ENCODE results near the gene STMN3. TPM values are rescaled to one million over a fixed set of nuclear protein-coding genes. Genes with fewer than 3 reads are reported as not detected.

Gene STMN3
- total and polyA plus RNA-seq, 4 donors = 13.6 to 20.9 (median 17.0) TPM

DNA sequence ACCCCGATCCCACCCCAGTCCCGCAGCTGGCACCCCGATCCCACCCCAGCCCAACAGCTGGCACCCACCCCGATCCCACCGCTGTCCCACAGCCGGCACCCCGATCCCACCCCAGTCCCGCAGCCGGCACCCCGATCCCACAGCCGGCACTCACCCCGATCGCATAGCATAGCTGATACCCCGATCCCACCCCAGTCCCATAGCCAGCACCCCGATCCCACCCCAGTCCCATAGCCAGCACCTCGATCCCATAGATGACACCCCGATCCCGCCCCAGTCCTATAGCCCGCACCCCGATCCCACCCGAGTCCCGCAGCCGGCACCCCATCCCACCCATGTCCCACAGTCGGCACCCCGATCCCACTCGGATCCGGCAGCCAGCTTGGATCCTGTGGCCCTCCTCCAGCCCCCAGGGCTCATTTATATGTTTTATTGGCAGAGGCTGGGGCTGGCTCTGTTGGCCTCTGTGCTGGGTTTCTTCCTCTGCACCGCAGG lies 25.4 kb downstream of the STMN3 start:
- peaks cover 0 to 18% (median 2%) of the 10 kb centered on the region in 5 donors for H3K4me1 ChIP-seq (ENCODE audit: control insufficient read depth in 5 of 5, insufficient read depth in 5 of 5, low read length in 5 of 5)
- no peaks in the 10 kb centered on the region for H3K27me3 ChIP-seq (ENCODE audit: control insufficient read depth in 3 of 3, insufficient read depth in 3 of 3, low read length in 2 of 3)
- H3K27ac ChIP-seq (ENCODE audit: low read depth in 1 of 2, low read length in 1 of 2) = peak overlapping the region; percentile 97 to 100

DNA sequence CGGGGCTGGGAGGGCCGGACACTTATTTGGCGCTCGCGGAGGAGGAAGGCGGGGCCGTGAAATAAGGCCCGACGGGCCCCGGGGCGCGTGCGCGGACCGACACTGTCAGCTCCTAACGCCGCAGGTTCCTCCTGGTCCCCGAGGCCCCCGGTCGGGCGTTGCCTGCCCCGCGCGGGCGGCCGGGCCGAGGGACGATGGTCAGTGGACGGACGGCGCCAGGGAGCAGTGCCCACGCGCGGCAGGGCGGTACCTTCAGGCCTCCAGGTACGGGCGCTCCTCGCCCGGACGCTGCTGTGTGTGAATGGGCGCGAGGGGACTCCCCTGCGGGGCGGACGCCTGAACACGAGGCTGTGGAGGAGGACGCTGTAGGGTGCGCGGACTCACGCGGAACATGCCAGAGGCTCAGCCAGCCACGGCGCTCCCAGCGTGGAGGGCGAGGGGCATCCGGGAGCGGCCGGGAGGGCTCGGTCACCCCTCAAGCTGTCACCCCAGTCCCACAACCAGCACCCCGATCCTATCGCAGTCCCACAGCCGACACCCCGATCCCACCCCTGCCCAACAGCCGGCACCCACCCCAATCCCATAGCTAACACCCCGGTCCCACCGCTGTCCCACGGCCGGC lies 26.0 kb downstream of the STMN3 start:
- 0% methylated on average over 56 to 68 of the region's 68 CpGs for WGBS, 2 donors
- Histone ChIP-seq H3K4me1 (ENCODE audit: control insufficient read depth in 5 of 5, insufficient read depth in 5 of 5, low read length in 5 of 5) (peaks cover 0 to 18% (median 2%) of the 10 kb centered on the region in 5 donors), H3K9ac (ENCODE audit: insufficient read depth in 1 of 2, low read length in 2 of 2) (peak overlapping the region; percentile 71 to 91), H3K9me3 (ENCODE audit: control insufficient read depth in 4 of 4, insufficient read depth in 3 of 4, low read length in 3 of 4) (no peaks in the 10 kb centered on the region), H3K27me3 (ENCODE audit: control insufficient read depth in 3 of 3, insufficient read depth in 3 of 3, low read length in 2 of 3) (no peaks in the 10 kb centered on the region), H3K27ac (ENCODE audit: low read depth in 1 of 2, low read length in 1 of 2) (peak overlapping the region; percentile 97 to 100), H3K36me3 (ENCODE audit: control insufficient read depth in 4 of 4, insufficient read depth in 4 of 4, low read length in 4 of 4) (no peaks in the 10 kb centered on the region), H3K4me3 (peak overlapping the region; percentile 95)
- TF ChIP-seq, protein P1, sequence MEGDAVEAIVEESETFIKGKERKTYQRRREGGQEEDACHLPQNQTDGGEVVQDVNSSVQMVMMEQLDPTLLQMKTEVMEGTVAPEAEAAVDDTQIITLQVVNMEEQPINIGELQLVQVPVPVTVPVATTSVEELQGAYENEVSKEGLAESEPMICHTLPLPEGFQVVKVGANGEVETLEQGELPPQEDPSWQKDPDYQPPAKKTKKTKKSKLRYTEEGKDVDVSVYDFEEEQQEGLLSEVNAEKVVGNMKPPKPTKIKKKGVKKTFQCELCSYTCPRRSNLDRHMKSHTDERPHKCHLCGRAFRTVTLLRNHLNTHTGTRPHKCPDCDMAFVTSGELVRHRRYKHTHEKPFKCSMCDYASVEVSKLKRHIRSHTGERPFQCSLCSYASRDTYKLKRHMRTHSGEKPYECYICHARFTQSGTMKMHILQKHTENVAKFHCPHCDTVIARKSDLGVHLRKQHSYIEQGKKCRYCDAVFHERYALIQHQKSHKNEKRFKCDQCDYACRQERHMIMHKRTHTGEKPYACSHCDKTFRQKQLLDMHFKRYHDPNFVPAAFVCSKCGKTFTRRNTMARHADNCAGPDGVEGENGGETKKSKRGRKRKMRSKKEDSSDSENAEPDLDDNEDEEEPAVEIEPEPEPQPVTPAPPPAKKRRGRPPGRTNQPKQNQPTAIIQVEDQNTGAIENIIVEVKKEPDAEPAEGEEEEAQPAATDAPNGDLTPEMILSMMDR (IDR thresholded peaks at IDR 0.05; ENCODE audit: control extremely low read depth, extremely low read depth) = no peak
- ATAC-seq (ENCODE audit: insufficient read depth, low FRiP score) = peak; percentile 92
- peak; percentile 95 to 97 (median 95) for DNase-seq

More for the DNA sequence above, 25.4 kb downstream of the STMN3 start:
- Histone ChIP-seq H3K9ac (ENCODE audit: insufficient read depth in 1 of 2, low read length in 2 of 2) (no peak overlapping the region), H3K36me3 (ENCODE audit: control insufficient read depth in 4 of 4, insufficient read depth in 4 of 4, low read length in 4 of 4) (no peaks in the 10 kb centered on the region), H3K9me3 (ENCODE audit: control insufficient read depth in 4 of 4, insufficient read depth in 3 of 4, low read length in 3 of 4) (no peaks in the 10 kb centered on the region), H3K4me3 (peak overlapping the region; percentile 95)
- ATAC-seq (ENCODE audit: insufficient read depth, low FRiP score) = no peak
- TF ChIP-seq, protein P1 (IDR thresholded peaks at IDR 0.05; ENCODE audit: control extremely low read depth, extremely low read depth) = no peak
- no peak for DNase-seq
- WGBS, 2 donors = 8 to 18% methylated on average over 21 to 28 of the region's 28 CpGs

DNA sequence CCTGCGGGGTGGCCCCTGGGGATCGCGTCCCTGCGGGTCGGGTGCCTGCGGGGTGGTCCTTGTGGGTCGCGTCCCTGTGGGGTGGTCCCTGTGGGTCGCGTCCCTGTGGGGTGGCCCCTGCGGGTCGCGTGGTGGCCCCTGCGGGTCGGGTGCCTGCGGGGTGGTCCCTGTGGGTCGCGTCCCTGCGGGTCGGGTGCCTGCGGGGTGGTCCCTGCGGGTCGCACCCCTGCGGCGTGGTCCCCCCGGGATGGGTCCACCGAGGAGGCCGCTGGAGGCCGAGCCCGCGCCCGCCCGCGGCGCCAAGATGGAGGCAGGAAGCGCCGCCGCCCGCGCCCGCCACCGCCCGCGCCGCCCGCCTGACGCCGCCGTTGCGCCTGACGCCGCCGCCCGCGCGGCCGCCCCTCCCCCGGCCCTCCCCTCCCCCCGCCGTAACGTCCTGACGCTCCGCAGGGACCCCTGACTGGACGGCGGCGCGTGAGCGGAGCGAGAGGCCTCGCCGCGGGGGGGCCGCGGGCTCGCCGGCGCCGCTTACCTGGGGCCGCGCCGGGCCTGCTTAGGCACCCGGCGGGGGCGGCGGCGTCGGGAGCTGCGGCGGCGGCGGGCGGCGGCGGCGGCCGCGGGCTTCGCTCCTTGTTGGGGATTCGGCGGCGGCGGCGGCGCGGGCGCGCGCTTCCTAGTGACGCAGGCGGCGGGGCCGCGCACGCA lies 26.6 kb downstream of the STMN3 start, which contains the start of gene GMEB2:
Gene GMEB2 (minus strand): TSS at position 678 of the 705 bp plus-strand sequence. CDS start 7,704 bp downstream, outside the sequence.
- H3K9me3 ChIP-seq (ENCODE audit: control insufficient read depth in 4 of 4, insufficient read depth in 3 of 4, low read length in 3 of 4) = no peaks in the 10 kb centered on the region
- H3K36me3 ChIP-seq (ENCODE audit: control insufficient read depth in 4 of 4, insufficient read depth in 4 of 4, low read length in 4 of 4) = no peaks in the 10 kb centered on the region
- TF ChIP-seq, protein P1 (IDR thresholded peaks at IDR 0.05; ENCODE audit: control extremely low read depth, extremely low read depth) = no peak
- peak; percentile 84 to 91 (median 91) for DNase-seq
- peaks cover 0 to 18% (median 2%) of the 10 kb centered on the region in 5 donors for H3K4me1 ChIP-seq (ENCODE audit: control insufficient read depth in 5 of 5, insufficient read depth in 5 of 5, low read length in 5 of 5)
- ATAC-seq (ENCODE audit: insufficient read depth, low FRiP score) = peak; percentile 43
- no peaks in the 10 kb centered on the region for H3K27me3 ChIP-seq (ENCODE audit: control insufficient read depth in 3 of 3, insufficient read depth in 3 of 3, low read length in 2 of 3)
- H3K27ac ChIP-seq (ENCODE audit: low read depth in 1 of 2, low read length in 1 of 2) = peak within 1 kb of the TSS; percentile 99 to 100
- WGBS, 2 donors = 0 to 1% methylated on average over 52 to 112 of the region's 114 CpGs
- peak within 1 kb of the TSS; percentile 71 to 91 for H3K9ac ChIP-seq (ENCODE audit: insufficient read depth in 1 of 2, low read length in 2 of 2)
- peak within 1 kb of the TSS; percentile 97 for H3K4me3 ChIP-seq
